ENCODE data around the gene ZNF784.

DNA sequence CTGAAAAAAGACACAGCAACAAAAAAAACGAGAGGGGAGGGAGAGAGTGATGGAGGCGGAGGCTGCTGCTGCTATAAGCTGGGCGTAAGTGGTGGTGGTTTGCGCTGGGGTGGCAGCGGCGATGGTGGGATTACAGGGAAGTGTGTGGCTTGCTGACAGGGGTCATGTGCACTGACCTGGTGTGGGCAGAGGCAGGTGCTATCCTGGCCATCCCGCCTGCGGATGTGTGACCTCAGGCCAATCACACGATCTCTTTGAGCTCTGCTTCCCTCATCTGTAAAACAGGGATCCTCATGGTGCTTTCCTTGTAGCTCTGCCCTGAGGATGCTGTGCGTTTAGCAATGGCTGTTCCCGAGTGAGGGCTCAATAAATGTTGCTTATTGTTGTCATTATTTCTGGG is 13.2 kb upstream of the ZNF784 start:
- TF ChIP-seq, protein P1, sequence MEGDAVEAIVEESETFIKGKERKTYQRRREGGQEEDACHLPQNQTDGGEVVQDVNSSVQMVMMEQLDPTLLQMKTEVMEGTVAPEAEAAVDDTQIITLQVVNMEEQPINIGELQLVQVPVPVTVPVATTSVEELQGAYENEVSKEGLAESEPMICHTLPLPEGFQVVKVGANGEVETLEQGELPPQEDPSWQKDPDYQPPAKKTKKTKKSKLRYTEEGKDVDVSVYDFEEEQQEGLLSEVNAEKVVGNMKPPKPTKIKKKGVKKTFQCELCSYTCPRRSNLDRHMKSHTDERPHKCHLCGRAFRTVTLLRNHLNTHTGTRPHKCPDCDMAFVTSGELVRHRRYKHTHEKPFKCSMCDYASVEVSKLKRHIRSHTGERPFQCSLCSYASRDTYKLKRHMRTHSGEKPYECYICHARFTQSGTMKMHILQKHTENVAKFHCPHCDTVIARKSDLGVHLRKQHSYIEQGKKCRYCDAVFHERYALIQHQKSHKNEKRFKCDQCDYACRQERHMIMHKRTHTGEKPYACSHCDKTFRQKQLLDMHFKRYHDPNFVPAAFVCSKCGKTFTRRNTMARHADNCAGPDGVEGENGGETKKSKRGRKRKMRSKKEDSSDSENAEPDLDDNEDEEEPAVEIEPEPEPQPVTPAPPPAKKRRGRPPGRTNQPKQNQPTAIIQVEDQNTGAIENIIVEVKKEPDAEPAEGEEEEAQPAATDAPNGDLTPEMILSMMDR (conservative IDR thresholded peaks at IDR 0.05; ENCODE audit: low read depth, low read length), result no peak
- TF ChIP-seq POLR2A (IDR thresholded peaks at IDR 0.05; ENCODE audit: low read depth, low read length), result no peak
- TF ChIP-seq RFX5 (IDR thresholded peaks at IDR 0.05; ENCODE audit: low read depth, low read length), result no peak

All from IMR-90 (cell line).